ENCODE measurements around the gene NRCAM.

DNA sequence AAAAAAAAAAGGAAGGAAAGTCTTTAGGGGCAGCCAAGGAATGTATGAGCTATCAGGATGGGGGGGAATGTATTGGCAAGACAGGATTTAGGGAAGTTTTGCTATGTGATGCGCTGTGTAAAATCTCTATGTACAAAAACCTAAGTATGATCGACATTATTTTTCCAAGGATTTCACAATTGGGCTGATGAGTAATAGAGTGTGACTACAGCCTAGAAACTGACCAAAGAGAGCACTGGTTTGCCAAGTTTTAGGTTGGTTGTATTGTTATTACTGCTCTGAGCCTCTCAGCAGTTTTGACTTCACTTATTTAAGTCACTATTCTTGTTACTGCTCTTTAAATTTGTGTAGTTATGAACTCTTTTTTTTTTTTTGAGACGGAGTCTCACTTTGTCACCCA is 107.3 kb downstream of the NRCAM start:
- TF ChIP-seq, protein P1, sequence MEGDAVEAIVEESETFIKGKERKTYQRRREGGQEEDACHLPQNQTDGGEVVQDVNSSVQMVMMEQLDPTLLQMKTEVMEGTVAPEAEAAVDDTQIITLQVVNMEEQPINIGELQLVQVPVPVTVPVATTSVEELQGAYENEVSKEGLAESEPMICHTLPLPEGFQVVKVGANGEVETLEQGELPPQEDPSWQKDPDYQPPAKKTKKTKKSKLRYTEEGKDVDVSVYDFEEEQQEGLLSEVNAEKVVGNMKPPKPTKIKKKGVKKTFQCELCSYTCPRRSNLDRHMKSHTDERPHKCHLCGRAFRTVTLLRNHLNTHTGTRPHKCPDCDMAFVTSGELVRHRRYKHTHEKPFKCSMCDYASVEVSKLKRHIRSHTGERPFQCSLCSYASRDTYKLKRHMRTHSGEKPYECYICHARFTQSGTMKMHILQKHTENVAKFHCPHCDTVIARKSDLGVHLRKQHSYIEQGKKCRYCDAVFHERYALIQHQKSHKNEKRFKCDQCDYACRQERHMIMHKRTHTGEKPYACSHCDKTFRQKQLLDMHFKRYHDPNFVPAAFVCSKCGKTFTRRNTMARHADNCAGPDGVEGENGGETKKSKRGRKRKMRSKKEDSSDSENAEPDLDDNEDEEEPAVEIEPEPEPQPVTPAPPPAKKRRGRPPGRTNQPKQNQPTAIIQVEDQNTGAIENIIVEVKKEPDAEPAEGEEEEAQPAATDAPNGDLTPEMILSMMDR (IDR thresholded peaks at IDR 0.05) = no peak
- no peak for TF ChIP-seq POLR2A (IDR thresholded peaks at IDR 0.05)
